T-helper 1 cell treated with Interleukin-12 subunit alpha and Interleukin-12 subunit beta and Interleukin-4 antibody, amounts not matched to agents 30 μg/mL and 1 μg/mL, for 36 hours (primary cell): ENCODE data around the gene SEMA3F.
"Not testable (repeated sequence)": the region's sequence is repeated elsewhere in the genome, so short reads cannot be mapped to it uniquely, and the experiment has no call there.

Source experiments
- H3K27ac Mint-ChIP-seq: one replicate; pipeline ENCODE4 v1.8.0; 2021; ENCODE audit warnings: mild to moderate bottlenecking, mixed read lengths
- H3K27me3 Mint-ChIP-seq: one replicate; pipeline ENCODE4 v1.8.0; 2021; ENCODE audit warnings: low read depth, mixed read lengths
- H3K36me3 Mint-ChIP-seq: one replicate; pipeline ENCODE4 v1.8.0; 2021; ENCODE audit warnings: low read depth, mixed read lengths
- H3K4me1 Mint-ChIP-seq: one replicate; pipeline ENCODE4 v1.8.0; 2021; ENCODE audit warnings: low read depth, mixed read lengths
- H3K4me3 Mint-ChIP-seq: one replicate; pipeline ENCODE4 v1.8.0; 2021; ENCODE audit warnings: mild to moderate bottlenecking, moderate library complexity, mixed read lengths
- H3K9me3 Mint-ChIP-seq: one replicate; pipeline ENCODE4 v1.8.0; 2021; ENCODE audit warnings: mixed read lengths

The SEMA3F gene

DNA sequence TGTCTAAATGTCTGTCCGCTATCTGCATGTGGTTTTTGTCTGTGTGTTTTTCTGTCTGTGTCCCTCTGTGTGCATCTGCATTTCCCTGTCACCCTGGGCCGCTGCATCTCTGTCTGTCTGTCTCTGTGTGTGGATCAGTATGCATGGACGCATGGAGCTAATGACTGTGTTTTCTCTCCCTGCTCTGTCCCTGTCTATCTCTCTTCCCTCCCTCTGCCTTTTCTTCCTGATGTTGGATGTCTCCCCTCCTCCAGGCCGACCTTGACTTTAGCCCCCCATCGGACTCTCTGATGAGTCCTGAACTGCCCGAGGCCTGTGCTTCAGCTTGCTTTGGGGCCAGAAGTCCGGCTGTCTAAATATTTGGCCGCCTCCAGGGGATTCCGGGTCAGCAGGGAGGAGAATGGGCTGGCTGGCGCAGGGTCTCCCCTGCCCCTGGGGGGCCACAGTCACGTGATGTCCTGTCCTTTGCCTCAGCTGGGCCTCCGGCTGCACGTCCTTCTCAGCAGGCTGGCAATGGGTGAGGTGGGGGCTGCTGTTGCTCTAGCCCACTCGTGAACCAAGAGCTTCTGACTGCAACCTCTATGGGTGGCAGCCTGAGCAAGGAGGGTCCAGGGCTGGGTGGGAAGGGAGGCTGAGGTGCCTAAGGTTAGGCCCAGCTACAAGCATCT, 53.7 kb downstream of the SEMA3F start:
- no peaks in the 10 kb centered on the region for H3K9me3 Mint-ChIP-seq

DNA sequence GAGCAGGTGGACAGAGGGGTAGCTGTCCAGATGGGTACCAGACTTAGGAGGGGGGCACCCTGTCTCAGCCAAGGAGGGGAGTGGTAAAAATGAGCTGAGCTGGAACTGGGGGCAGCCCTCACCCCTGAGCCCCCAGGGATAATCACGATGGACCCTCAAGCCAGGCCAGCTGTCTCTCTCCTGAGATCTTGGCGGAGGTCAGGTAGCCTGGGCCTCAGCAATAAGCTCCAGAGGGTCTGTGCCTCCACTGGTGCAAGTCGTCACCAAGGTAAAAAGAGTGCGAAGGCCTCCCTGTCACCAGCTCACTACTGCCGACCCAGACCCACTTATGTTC, 55.0 kb downstream of the SEMA3F start:
- no peaks in the 10 kb centered on the region for H3K4me1 Mint-ChIP-seq
- H3K4me3 Mint-ChIP-seq, result no peak overlapping the region
- no peaks in the 10 kb centered on the region for H3K36me3 Mint-ChIP-seq
- H3K27ac Mint-ChIP-seq, result no peak overlapping the region
- no peaks in the 10 kb centered on the region for H3K9me3 Mint-ChIP-seq
- H3K27me3 Mint-ChIP-seq, result peaks cover 27% of the 10 kb centered on the region

More for the DNA sequence above, 53.7 kb downstream of the SEMA3F start:
- peaks cover 33% of the 10 kb centered on the region for H3K27me3 Mint-ChIP-seq
- no peaks in the 10 kb centered on the region for H3K4me1 Mint-ChIP-seq
- H3K4me3 Mint-ChIP-seq, result no peak overlapping the region
- no peak overlapping the region for H3K27ac Mint-ChIP-seq
- no peaks in the 10 kb centered on the region for H3K36me3 Mint-ChIP-seq

- peaks cover 24% of the 10 kb centered on the region for H3K27me3 Mint-ChIP-seq
- H3K36me3 Mint-ChIP-seq, result no peaks in the 10 kb centered on the region
- H3K27ac Mint-ChIP-seq, result no peak overlapping the region
- H3K4me3 Mint-ChIP-seq, result no peak overlapping the region
- no peaks in the 10 kb centered on the region for H3K4me1 Mint-ChIP-seq
- H3K9me3 Mint-ChIP-seq, result no peaks in the 10 kb centered on the region
Observed at GRCh38 chr3:50210510-50211367, 55.6 kb downstream of the SEMA3F start.

DNA sequence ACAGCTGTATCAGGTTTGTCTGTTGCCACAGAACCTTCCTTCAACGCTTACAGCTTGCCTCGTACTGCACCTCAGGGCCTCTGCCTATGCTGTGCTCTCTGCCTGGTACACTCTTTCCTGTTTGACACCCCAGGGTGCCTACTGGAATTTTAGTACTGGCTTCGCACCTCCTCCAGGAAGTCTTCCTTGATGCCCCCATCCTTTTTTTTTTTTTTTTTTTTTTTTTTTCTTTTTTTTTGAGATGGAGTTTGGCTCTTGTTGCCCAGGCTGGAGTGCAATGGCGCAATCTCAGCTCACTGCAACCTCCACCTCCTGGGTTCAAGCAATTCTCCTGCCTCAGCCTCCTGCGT, 56.2 kb downstream of the SEMA3F start:
- not testable (repeated sequence) for H3K36me3 Mint-ChIP-seq, H3K4me1 Mint-ChIP-seq, H3K9me3 Mint-ChIP-seq, H3K27ac Mint-ChIP-seq, H3K4me3 Mint-ChIP-seq
- H3K27me3 Mint-ChIP-seq, result peaks cover 21% of the 10 kb centered on the region

GRCh38 chr3:50211930-50212329, 56.8 kb downstream of the SEMA3F start:
- no peak overlapping the region for H3K4me3 Mint-ChIP-seq

GRCh38 chr3:50212502-50212901, 57.4 kb downstream of the SEMA3F start:
- Mint-ChIP-seq H3K4me3 (no peak overlapping the region), H3K9me3 (no peaks in the 10 kb centered on the region), H3K27me3 (peaks cover 10% of the 10 kb centered on the region), H3K4me1 (no peaks in the 10 kb centered on the region), H3K36me3 (no peaks in the 10 kb centered on the region), H3K27ac (no peak overlapping the region)

More at GRCh38 chr3:50211930-50212329, 56.8 kb downstream of the SEMA3F start:
- Mint-ChIP-seq H3K27ac (no peak overlapping the region), H3K36me3 (no peaks in the 10 kb centered on the region), H3K4me1 (no peaks in the 10 kb centered on the region), H3K9me3 (no peaks in the 10 kb centered on the region), H3K27me3 (peaks cover 16% of the 10 kb centered on the region)

DNA sequence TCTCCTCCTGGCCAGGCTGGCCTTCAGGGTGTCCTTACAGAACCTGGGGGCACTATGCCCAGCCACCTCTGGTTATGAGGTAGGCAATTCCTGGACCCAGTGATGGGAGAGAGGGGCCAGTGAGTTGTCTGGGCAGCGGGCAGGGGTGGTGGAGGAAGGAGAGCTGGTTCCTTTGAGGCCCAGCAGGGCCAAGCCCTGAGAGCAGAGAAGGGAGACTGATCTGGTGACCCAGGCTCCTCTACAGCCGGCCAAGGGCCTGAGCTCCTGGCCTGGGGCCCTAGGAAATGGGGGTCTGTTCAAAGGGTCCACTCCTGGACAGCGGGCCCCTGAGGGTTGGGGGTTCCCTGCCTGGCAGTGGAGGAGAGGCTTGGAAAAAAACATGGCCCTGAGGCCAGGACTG, 57.8 kb downstream of the SEMA3F start:
- Mint-ChIP-seq H3K27ac (no peak overlapping the region), H3K4me1 (no peaks in the 10 kb centered on the region), H3K36me3 (no peaks in the 10 kb centered on the region), H3K9me3 (no peaks in the 10 kb centered on the region), H3K4me3 (no peak overlapping the region), H3K27me3 (peaks cover 8% of the 10 kb centered on the region)

DNA sequence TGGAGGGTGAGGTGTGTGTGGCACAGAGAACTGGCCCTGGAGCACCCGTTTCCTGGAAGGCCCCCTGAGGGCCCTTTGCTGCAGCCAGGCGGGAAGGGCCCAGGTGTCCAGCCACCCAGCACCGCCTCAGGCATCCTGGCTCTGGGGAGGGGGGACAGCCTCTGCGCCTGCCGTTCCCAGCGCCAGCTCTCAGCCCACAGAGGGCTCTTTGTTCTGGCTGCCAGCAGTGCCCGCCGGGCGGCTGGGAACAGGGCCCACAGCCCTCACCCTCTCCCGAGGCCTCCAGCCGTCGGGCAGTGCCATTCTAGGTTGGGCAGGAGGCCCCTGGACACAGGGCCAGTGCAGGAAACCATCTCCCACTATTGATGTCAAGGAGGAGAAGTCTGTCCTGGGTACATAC, 58.2 kb downstream of the SEMA3F start:
- no peaks in the 10 kb centered on the region for H3K4me1 Mint-ChIP-seq
- H3K9me3 Mint-ChIP-seq, result no peaks in the 10 kb centered on the region
- H3K27me3 Mint-ChIP-seq, result peaks cover 5% of the 10 kb centered on the region
- no peaks in the 10 kb centered on the region for H3K36me3 Mint-ChIP-seq
- H3K4me3 Mint-ChIP-seq, result no peak overlapping the region
- no peak overlapping the region for H3K27ac Mint-ChIP-seq

- no peaks in the 10 kb centered on the region for H3K9me3 Mint-ChIP-seq
- peaks cover 4% of the 10 kb centered on the region for H3K27me3 Mint-ChIP-seq
- H3K4me3 Mint-ChIP-seq, result no peak overlapping the region
- no peaks in the 10 kb centered on the region for H3K36me3 Mint-ChIP-seq
- no peak overlapping the region for H3K27ac Mint-ChIP-seq
- H3K4me1 Mint-ChIP-seq, result no peaks in the 10 kb centered on the region
Observed at GRCh38 chr3:50214824-50215223, 59.7 kb downstream of the SEMA3F start.

- no peaks in the 10 kb centered on the region for H3K9me3 Mint-ChIP-seq
- no peaks in the 10 kb centered on the region for H3K4me1 Mint-ChIP-seq
- H3K27ac Mint-ChIP-seq, result no peak overlapping the region
- no peak overlapping the region for H3K4me3 Mint-ChIP-seq
- H3K27me3 Mint-ChIP-seq, result peaks cover 4% of the 10 kb centered on the region
- no peaks in the 10 kb centered on the region for H3K36me3 Mint-ChIP-seq
Observed at GRCh38 chr3:50215529-50215928, 60.4 kb downstream of the SEMA3F start.

DNA sequence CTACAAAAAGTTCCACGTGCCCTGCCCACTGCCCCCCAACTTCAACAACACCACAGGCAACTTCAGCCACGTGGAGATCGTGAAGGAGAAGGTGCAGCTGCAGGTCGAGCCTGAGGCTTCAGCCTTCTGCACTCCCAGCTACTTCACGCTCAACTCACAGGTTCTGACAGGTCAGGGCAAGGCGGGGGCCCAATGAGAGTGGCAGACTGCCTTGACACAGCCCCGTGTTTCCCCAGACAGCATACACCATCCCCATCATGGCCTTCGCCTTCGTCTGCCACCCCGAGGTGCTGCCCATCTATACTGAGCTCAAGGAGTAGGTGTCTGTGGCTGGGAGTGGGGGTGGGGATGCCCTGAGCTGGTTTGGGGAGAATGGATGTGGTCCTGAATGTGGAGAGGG, 62.6 kb downstream of the SEMA3F start:
- no peaks in the 10 kb centered on the region for H3K9me3 Mint-ChIP-seq
- H3K36me3 Mint-ChIP-seq, result no peaks in the 10 kb centered on the region
- H3K4me1 Mint-ChIP-seq, result no peaks in the 10 kb centered on the region
- H3K27ac Mint-ChIP-seq, result no peak overlapping the region
- H3K27me3 Mint-ChIP-seq, result peaks cover 4% of the 10 kb centered on the region
- no peak overlapping the region for H3K4me3 Mint-ChIP-seq

DNA sequence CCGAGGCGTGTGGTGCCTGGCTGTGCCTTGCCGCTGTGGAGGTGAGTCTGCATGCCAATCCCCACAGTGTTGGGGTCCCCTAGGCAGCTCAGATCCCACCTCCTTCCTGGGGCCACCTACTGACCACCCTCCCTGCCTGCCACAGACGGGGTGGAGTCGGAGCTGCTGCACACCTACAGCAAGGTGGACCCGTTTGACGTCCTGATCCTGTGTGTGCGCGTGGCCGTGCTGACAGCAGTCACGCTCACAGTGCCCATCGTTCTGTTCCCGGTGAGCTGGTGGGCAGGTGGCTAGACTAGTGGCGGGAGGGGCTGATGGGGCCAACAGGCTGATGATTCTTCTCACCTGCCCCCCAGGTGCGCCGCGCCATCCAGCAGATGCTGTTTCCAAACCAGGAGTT, 63.3 kb downstream of the SEMA3F start:
- H3K4me3 Mint-ChIP-seq, result no peak overlapping the region
- H3K9me3 Mint-ChIP-seq, result no peaks in the 10 kb centered on the region
- H3K27ac Mint-ChIP-seq, result no peak overlapping the region
- H3K36me3 Mint-ChIP-seq, result no peaks in the 10 kb centered on the region
- H3K27me3 Mint-ChIP-seq, result peaks cover 4% of the 10 kb centered on the region
- no peaks in the 10 kb centered on the region for H3K4me1 Mint-ChIP-seq

DNA sequence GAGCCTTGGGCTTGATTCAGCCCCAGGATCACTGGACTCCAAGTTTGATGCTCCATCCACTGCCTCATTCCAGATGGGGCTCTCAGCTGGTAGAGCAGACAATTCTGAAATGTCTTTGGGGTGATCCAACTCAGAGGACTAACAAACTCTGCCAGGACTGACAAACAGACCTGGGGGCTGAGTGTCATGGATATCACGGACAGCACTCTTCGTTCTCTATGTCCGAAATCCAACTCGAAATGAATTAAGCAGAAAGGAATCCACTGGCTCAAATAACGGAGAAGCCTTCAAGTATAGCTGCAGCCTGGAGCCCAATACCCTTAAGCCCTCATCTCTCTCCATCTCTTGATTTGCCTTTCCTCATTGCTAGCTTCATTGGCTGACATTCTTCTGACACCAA, 64.2 kb downstream of the SEMA3F start:
- Mint-ChIP-seq H3K4me1 (no peaks in the 10 kb centered on the region), H3K9me3 (no peaks in the 10 kb centered on the region), H3K36me3 (no peaks in the 10 kb centered on the region), H3K27me3 (peaks cover 8% of the 10 kb centered on the region), H3K27ac (no peak overlapping the region), H3K4me3 (no peak overlapping the region)

DNA sequence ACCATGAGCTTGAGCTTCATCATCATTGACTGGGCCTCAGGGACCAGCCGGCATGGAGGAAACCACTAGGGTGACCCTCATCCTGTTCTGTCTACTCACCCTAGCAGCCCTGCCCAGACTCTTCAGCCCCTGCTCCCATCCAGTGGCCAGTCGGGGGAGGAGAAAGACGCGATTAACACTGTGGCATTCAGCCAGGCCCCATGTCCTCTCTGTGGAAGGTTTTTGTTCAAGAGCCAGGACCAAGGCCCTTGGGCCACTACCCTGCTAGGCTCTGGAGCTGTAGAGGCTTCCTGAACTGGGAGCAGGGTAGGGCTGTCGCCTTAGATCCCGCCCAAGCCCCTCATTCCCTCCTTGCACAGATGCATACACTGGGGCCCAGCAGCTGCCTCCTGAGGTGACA, 65.0 kb downstream of the SEMA3F start:
- Mint-ChIP-seq H3K4me3 (no peak overlapping the region), H3K27me3 (peaks cover 12% of the 10 kb centered on the region)

GRCh38 chr3:50221051-50221410, 65.9 kb downstream of the SEMA3F start:
- no peaks in the 10 kb centered on the region for H3K36me3 Mint-ChIP-seq
- no peak overlapping the region for H3K4me3 Mint-ChIP-seq
- H3K9me3 Mint-ChIP-seq, result no peaks in the 10 kb centered on the region
- no peak overlapping the region for H3K27ac Mint-ChIP-seq
- peaks cover 15% of the 10 kb centered on the region for H3K27me3 Mint-ChIP-seq
- peaks cover 5% of the 10 kb centered on the region for H3K4me1 Mint-ChIP-seq

More for the DNA sequence above, 65.0 kb downstream of the SEMA3F start:
- H3K36me3 Mint-ChIP-seq, result no peaks in the 10 kb centered on the region
- no peaks in the 10 kb centered on the region for H3K9me3 Mint-ChIP-seq
- H3K4me1 Mint-ChIP-seq, result no peaks in the 10 kb centered on the region
- no peak overlapping the region for H3K27ac Mint-ChIP-seq
